ENCODE measurements around the gene PRPF38B. TPM values are rescaled to one million over a fixed set of nuclear protein-coding genes. Genes with fewer than 3 reads are reported as not detected.
"Not testable (repeated sequence)": the region's sequence is repeated elsewhere in the genome, so short reads cannot be mapped to it uniquely, and the experiment has no call there.

PRPF38B gene
- polyA plus RNA-seq, 3 donors, result 19.3 to 22.9 (median 21.7) TPM

- WGBS, 3 donors, result 92 to 97% (median 97%) methylated on average over 2 of the region's 2 CpGs
- H3K27ac ChIP-seq (ENCODE audit: low read depth, low read length), result no peak overlapping the region
These were observed 21.0 kb upstream of the PRPF38B start for GRCh38 chr1:108671143-108671542.

GRCh38 chr1:108678706-108679105 is 13.4 kb upstream of the PRPF38B start:
- WGBS, 3 donors, result 78 to 85% (median 81%) methylated on average over 4 of the region's 4 CpGs
- no peak overlapping the region for H3K27ac ChIP-seq (ENCODE audit: low read depth, low read length)

- 58 to 77% (median 64%) methylated on average over 10 of the region's 10 CpGs for WGBS, 3 donors
- no peak overlapping the region for H3K27ac ChIP-seq (ENCODE audit: low read depth, low read length)
These were observed 12.4 kb upstream of the PRPF38B start for GRCh38 chr1:108679586-108680213.

- not testable (repeated sequence) for H3K27ac ChIP-seq (ENCODE audit: low read depth, low read length)
- 40 to 73% (median 63%) methylated on average over 4 of the region's 4 CpGs for WGBS, 3 donors
These were observed 10.4 kb upstream of the PRPF38B start for GRCh38 chr1:108681701-108682100.

GRCh38 chr1:108685529-108685928 is 6.6 kb upstream of the PRPF38B start:
- WGBS, 3 donors, result 69 to 91% (median 88%) methylated on average over 1 of the region's 1 CpG
- no peak overlapping the region for H3K27ac ChIP-seq (ENCODE audit: low read depth, low read length)

GRCh38 chr1:108686614-108687313 is 5.3 kb upstream of the PRPF38B start:
- WGBS, 3 donors, result 24 to 53% (median 49%) methylated on average over 2 of the region's 2 CpGs
- no peak overlapping the region for H3K27ac ChIP-seq (ENCODE audit: low read depth, low read length)

GRCh38 chr1:108691128-108691941 is 775 bp upstream of the PRPF38B start:
- WGBS, 3 donors, result 12 to 17% (median 15%) methylated on average over 12 of the region's 12 CpGs
- H3K27ac ChIP-seq (ENCODE audit: low read depth, low read length), result no peak overlapping the region

GRCh38 chr1:108692724-108693655 is 880 bp downstream of the PRPF38B start:
- peak overlapping the region; percentile 93 for H3K27ac ChIP-seq (ENCODE audit: low read depth, low read length)
- WGBS, 3 donors, result 0 to 1% (median 1%) methylated on average over 36 of the region's 36 CpGs

- no peak overlapping the region for H3K27ac ChIP-seq (ENCODE audit: low read depth, low read length)
- WGBS, 3 donors, result 47 to 71% (median 63%) methylated on average over 5 of the region's 5 CpGs
These were observed 3.4 kb downstream of the PRPF38B start for GRCh38 chr1:108695535-108695934.

- 83 to 90% (median 85%) methylated on average over 22 of the region's 22 CpGs for WGBS, 3 donors
- H3K27ac ChIP-seq (ENCODE audit: low read depth, low read length), result no peak overlapping the region
These were observed 7.5 kb downstream of the PRPF38B start for GRCh38 chr1:108699375-108700332.

- H3K27ac ChIP-seq (ENCODE audit: low read depth, low read length), result no peak overlapping the region
- WGBS, 3 donors, result 82 to 89% (median 87%) methylated on average over 5 of the region's 5 CpGs
These were observed 9.2 kb downstream of the PRPF38B start for GRCh38 chr1:108701176-108701849.

GRCh38 chr1:108702109-108702508 is 10.0 kb downstream of the PRPF38B start:
- not testable (repeated sequence) for H3K27ac ChIP-seq (ENCODE audit: low read depth, low read length)
- 95 to 97% (median 95%) methylated on average over 6 of the region's 6 CpGs for WGBS, 3 donors

GRCh38 chr1:108703939-108704338 is 11.8 kb downstream of the PRPF38B start:
- WGBS, 3 donors, result 60 to 77% (median 62%) methylated on average over 6 of the region's 6 CpGs
- no peak overlapping the region for H3K27ac ChIP-seq (ENCODE audit: low read depth, low read length)

- H3K27ac ChIP-seq (ENCODE audit: low read depth, low read length), result no peak overlapping the region
- WGBS, 3 donors, result 50 to 67% (median 67%) methylated on average over 2 of the region's 2 CpGs
These were observed 12.4 kb downstream of the PRPF38B start for GRCh38 chr1:108704496-108704895.

GRCh38 chr1:108706643-108707042 is 14.5 kb downstream of the PRPF38B start:
- H3K27ac ChIP-seq (ENCODE audit: low read depth, low read length), result no peak overlapping the region
- WGBS, 3 donors, result 88 to 96% (median 96%) methylated on average over 3 of the region's 3 CpGs

- H3K27ac ChIP-seq (ENCODE audit: low read depth, low read length), result no peak overlapping the region
- WGBS, 3 donors, result 64 to 71% (median 66%) methylated on average over 7 of the region's 7 CpGs
These were observed 16.9 kb downstream of the PRPF38B start for GRCh38 chr1:108708691-108709660.
